Activated CD4-positive, CD25-positive, alpha-beta regulatory T cell treated with anti-CD3 and anti-CD28 coated beads, Interleukin-2, amount 50 U/mL, for 24 hours (primary cell): Measurements from ENCODE around the gene HMCN2.

Experiments
- ATAC-seq, 2 donors: fragments of 150-1000 bp; cut with Tn5 transposase; one replicate each; pipeline ENCODE4 v1.10.0; 2021; ENCODE audit warnings: mild to moderate bottlenecking in 1 of 2, moderate library complexity in 1 of 2

HMCN2 gene

GRCh38 chr9:130311408-130312140 lies 46.0 kb downstream of the HMCN2 start:
- no peak for ATAC-seq

- no peak for ATAC-seq
These were observed 47.7 kb downstream of the HMCN2 start for GRCh38 chr9:130313103-130313858.

GRCh38 chr9:130315446-130316226 lies 50.1 kb downstream of the HMCN2 start:
- ATAC-seq, result no peak

GRCh38 chr9:130316430-130316829 lies 50.9 kb downstream of the HMCN2 start:
- ATAC-seq, result no peak

- ATAC-seq, result no peak
These were observed 53.7 kb downstream of the HMCN2 start for GRCh38 chr9:130319300-130319699.

- ATAC-seq, result no peak
These were observed 54.6 kb downstream of the HMCN2 start for GRCh38 chr9:130319944-130320712.

- no peak for ATAC-seq
These were observed 55.3 kb downstream of the HMCN2 start for GRCh38 chr9:130320723-130321481.

GRCh38 chr9:130321539-130321938 lies 56.0 kb downstream of the HMCN2 start:
- no peak for ATAC-seq

GRCh38 chr9:130323051-130323745 lies 57.6 kb downstream of the HMCN2 start:
- no peak for ATAC-seq

GRCh38 chr9:130325921-130326320 lies 60.4 kb downstream of the HMCN2 start:
- no peak for ATAC-seq

GRCh38 chr9:130327070-130327780 lies 61.7 kb downstream of the HMCN2 start:
- no peak for ATAC-seq

- no peak for ATAC-seq
These were observed 62.3 kb downstream of the HMCN2 start for GRCh38 chr9:130327781-130328348.

GRCh38 chr9:130328349-130328801 lies 62.8 kb downstream of the HMCN2 start:
- no peak for ATAC-seq

- no peak for ATAC-seq
These were observed 63.5 kb downstream of the HMCN2 start for GRCh38 chr9:130329061-130329460.

- no peak for ATAC-seq
These were observed 64.8 kb downstream of the HMCN2 start for GRCh38 chr9:130330202-130330862.

GRCh38 chr9:130331061-130331460 lies 65.5 kb downstream of the HMCN2 start:
- no peak for ATAC-seq

GRCh38 chr9:130331573-130331972 lies 66.0 kb downstream of the HMCN2 start:
- ATAC-seq, result no peak

- ATAC-seq, result no peak
These were observed 66.9 kb downstream of the HMCN2 start for GRCh38 chr9:130332384-130332926.

- no peak for ATAC-seq
These were observed 67.6 kb downstream of the HMCN2 start for GRCh38 chr9:130333041-130333711.
